ENCODE measurements around the gene VPS37D.
"Not testable (repeated sequence)": the region's sequence is repeated elsewhere in the genome, so short reads cannot be mapped to it uniquely, and the experiment has no call there.

Gene VPS37D

DNA sequence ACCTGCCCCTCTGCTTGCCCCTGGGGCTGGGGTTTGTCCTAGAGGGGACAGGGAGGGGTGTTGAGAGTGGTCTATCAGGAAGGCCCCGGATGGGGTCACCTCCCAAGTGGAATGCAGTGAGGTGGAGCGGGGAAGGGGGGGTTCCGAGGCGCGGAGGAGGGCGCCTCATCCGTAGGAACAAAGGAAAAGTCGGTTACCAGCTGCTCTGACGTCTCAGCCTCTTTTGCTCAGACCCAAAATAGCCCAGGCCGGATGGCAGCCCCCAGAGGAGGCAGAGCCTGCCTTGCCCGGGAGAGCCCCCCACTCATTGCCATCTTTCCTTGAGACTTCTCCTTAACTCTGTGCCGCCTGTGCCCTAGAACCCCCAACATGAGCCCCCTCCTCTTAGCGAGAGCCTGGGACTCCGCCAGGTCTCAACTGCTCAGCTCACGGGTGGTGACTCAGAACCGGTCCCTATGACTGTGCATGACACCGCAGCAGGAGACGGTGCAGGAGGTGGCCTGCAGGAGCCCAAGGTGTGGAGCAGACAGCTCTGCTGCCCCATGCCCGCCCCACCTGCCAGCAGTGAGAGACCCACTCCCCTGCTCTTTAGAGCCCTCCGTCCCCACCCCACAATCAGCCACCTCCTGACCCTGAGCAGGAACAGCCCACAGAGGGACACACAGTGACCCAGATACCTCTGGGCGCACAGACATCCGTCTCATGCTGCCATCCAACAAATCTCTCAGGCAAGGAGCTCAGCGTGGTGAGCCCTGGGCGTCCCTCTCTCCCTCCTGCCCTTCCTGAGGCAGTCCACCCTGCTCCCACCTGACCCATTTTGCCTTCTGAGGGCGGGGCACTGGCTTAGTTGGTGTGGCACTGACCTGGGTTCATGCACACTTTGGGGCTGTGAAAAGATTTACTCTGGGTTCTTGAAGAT lies 38.8 kb downstream of the VPS37D start:
- DNase-seq: no peak

DNA sequence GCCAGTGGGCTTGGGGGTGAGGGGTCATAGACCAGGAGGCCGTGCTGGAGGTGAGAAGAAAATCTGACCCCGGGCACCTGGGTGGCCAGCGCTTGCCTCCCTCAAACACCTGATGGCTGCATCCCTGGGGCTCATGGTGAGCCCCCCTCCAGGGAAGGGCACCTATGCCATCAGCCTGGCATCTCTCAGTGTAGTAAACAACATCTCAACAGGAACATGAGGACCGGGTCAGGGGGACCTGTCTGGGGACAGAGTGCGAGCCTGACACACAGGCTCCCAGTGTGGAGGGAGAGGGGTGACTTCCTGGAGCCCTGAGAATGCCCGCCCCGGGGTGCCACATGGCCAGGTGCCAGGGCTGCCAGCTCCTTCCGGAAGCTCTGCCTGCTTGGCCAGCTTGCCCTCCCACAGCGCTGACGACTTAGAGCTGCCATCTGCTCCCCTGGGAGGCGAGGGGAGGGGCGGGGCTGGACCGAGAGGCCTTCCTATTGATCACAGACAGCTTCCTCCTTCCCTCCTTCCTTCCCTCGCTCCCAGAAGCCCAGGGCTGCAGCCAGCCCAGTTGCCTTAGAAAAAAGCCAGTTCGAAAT lies 39.5 kb downstream of the VPS37D start:
- no peak for DNase-seq

DNA sequence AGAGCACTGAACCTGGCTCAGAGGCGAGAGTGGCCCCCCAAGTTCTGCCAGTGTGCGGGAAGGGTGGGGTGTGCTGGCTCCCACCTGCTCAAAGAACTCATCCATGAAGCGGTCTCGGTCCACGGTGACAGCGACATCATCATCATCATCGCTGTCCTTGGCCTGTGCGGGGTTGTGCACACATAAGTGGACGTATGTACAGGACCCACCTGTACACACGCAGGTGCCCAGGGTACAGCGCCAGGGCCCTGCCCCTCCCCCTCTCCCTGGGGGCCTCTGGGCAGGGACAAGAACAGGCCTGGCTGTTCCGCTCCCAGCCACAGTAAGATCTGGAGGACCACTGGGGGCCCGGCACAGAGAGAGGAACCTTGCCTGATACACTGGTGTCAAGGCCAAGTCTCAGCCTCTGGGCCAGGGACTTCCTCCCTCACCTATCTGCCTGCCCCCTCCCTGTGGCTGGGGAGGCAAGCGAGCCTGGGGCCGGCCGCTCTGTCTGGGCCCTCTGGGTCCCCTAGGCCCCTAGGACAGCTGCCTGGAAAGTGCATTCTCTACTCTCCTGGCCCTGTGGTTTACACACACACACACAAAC lies 41.4 kb downstream of the VPS37D start:
- DNase-seq: no peak

DNA sequence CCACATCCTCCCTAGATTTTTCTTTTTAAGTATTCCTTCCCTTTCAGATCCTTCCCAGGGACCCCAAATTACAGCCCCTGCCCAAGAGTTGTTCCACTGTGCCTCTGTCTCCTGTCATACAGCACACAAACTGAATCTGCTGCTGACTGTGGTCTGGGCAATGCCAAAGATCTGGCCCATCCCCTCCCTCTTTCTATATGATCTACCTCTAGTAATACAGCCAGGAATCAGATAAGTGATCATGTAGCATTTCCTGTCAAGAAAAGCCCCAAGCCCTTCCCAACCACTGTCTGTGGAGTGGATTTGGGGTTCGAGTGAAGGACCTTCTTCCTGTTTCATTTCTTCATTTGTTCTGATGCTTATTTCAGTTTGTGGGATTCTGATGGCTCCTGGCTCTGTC lies 45.1 kb downstream of the VPS37D start:
- no peak for DNase-seq

DNA sequence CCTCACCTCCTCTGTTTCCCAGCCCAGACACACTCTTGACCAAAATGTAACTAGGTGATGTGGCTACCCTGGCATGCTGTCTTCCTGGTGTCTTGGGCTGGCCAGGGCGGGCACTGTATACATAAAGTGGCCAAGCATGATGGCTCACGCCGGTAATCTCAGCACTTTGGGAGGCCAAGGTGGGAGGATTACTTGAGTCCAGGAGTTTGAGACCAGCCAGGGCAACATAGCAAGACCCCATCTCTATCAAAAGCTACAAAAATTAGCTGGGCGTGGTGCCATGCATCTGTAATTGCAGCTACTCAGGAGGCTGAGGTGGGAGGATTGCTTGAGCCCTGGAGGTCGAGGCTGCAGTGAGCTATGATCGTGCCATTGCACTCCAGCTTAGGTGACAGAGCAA lies 45.7 kb downstream of the VPS37D start:
- not testable (repeated sequence) for DNase-seq

DNA sequence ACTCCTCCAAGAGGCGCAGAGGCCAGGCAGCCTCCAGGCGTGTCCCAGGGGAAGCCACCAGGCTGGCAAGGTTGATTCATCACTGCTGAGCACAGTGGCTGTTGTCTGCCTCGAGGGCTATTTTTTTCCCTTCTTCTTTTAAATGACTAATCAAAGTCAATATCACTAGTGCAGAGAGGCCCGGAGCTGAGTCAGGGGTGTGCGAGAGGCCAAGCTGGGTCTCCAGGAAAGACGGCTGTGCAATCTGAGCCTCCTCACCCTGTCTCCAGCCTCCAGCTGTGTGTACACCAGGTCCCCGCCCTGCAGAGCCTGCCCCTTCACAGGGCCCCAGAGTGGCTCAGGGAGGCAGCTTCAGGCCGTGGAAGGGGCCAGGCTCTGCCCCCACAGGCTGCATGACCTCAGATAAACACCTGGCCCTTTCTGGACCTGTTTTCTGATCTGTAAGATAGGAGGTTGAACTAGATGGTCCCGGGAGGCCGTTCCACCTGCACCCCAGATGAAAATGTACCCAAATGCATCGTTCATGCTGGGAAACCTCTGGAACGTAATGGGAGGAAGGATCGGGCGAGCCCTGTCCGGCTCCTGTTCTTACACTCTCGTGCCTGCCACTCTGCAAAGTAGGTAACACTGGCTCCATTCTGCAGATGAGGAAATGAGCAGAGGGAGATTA lies 48.2 kb downstream of the VPS37D start:
- DNase-seq: peak; percentile 41

DNA sequence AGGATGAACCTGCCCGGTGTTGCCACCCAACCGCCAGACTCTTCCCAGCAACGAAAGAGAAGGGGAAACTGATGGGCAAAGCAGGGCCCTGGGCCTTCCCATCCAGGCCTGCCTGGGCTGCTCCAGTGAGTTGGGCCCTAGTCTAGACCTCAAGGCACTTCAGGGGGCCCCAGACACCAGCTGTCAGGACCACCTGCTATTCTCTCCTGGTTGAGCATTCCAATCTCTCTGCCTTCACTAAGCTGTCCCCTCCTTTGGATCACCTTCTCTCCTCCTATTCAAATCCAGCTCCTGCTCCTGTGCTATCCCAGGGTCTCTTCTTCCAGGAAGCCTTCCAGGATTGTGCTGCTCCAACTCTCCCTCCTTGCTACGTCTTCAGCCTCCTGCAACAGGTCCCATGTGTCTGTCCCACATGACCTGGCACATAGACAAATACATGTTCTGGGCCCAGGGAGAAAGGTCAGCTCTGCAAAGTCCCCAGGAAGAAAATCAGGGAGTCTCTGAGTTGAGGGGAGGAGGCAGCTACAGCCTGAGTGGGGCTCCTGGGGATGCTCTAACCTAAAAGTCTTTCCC lies 48.8 kb downstream of the VPS37D start:
- DNase-seq: no peak

DNA sequence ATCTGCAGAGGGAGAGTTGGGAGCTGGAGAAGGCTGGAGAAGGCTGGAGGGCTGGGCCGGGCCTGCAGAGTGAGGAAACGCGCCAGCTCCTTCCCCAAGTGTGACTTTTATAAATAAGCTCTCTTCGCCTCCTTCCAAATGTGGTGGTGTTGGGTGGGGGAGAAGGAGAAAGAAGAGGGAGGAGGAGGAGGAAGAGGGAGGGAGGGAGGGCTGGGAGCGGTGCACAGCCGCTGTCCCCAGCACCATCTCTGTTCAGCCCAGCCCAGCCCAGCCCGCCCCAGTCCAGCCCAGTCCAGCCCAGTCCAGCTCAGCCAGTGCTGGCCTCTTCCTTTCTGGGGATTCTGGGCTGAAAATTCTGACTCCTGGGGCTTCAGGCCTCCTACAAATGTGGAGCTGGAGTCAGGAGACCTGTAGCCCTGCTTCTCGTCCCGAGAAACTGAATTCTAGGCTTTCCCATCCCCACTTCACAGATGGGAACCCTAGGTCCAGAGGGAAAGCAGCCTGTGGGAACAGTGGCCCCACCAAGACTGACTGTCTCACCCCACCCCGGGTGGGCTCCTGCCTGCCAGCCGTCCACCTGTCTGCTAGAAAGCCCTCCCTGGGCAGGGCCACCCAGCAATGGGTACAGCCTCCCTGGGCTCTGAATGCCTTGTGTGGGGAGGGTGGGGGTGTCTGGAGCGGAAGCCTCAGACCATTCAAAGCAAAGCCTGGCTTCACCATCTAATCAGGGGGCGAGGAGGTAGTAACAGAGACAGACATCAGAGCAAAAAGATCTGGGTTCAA lies 49.6 kb downstream of the VPS37D start:
- DNase-seq: no peak

DNA sequence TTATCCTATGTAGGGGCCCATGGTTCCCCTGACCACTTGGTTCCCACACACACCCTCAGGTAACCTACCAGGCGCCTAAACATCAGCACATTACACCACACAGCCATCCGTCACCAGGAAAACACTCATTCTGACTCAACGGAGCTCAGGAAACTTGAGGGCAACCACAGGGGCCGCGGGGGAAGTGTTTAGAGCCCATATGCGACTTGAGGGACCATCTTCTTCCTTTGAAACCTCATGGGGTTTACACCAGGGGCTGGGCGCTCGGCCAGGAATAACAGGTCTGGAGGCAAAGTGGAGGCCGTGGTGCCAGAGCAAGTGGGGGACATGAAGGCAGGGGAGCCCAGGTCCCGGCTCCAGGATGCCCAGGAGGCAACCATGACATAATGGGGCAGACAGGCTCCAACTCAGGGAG lies 50.4 kb downstream of the VPS37D start:
- no peak for DNase-seq

DNA sequence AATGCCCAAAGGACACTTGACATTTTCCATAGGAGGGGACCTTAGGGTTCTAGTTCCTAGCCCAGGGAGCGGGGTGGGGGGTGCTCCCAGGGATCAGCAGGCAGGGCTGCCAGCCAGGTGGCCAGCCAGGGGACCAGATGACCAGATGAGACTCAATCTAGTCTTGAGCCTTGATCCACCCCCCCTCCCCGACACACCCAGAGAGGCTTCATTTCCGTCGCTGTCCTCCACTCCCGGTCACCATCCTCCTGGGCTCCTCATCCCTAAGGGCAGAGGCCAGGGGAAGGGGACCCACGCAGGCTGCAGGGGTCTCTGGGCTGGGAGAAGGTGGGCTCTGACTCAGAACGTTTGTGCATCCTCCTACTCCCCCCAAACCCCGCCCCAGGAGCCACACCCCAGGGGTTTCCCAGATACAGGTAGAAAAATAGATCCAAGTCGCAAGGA lies 50.8 kb downstream of the VPS37D start:
- DNase-seq: no peak

DNA sequence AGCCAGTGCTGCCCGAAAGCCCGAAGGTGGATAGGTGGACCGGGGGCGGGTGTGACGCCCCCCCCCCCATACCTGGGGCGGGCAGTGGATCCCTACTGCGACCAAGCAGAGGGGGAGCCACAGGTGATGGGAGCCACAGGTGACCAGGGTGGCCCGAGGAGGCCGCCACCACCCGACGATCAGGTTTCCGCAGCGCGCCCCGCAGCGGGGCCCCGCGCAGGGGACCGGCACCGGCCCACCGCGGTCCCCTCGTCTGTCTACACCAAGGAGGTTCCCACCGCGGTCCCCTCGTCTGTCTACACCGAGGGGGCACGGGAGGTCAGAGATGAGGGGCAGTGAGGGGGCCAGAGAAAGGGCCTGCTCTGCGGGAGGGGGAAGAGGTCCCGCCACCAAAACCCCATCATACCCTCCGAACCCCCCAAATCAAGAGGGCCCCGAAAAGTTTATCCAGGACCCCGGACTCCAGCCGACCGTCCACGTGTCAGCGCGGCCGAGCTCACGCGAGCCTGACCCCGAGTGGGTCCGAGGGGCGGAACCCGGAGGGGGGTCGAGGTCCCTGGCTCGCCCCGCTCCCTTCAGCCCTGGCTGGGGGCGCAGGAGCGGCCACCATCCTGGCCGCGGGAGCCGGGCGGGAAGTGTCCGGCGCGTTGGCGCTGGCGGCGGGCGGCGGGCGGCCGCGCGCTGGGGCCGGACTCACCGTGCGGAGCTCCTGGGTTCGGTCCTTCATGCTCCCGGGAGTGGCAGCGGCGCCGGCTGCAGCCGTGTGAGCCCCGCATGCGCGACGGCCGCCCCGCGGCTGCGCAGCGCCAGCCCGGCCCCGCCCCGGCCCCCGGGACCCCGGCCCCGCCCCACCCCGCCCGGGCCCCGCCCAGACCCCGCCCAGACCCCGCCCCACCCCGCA lies 51.5 kb downstream of the VPS37D start, which contains the start of gene STX1A:
TSS of gene STX1A (minus strand) at position 765 of the 901 bp plus-strand sequence. CDS start at position 727, 38 bp downstream.
- DNase-seq: no peak

DNA sequence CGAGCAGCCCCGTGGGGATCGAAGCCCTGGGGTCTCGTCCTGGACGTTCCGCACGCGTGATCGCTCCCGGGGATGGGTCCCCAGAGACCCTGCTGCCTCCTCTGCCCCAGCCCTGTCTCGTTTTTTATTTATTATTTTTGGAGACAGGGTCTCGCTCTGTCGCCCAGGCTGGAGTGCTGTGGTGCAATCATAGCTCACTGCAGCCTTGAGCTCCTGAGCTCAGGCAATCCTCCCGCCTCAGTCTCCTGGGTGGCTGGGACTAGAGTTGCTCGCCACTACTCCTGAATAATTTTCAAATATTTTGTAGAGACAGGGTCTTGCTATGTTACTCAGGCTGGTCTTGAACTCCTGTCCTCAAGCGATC lies 52.2 kb downstream of the VPS37D start:
- no peak for DNase-seq

DNA sequence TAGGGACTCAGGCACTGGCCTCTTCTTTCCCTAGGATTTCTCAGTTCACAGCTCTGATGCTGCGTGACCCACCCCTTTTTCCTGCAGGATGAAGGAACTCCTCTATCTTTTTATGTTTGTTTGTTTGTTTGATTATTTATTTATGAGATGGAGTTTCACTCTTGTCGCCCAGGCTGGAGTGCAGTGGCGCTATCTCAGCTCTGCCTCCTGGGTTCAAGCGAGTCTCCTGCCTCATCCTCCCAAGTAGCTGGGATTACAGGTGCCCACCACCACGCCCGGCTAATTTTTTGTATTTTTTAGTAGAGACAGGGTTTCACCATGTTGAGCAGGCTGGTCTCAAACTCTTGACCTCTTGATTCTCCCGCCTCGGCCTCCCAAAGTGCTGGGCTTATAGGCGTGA lies 52.8 kb downstream of the VPS37D start:
- not testable (repeated sequence) for DNase-seq

DNA sequence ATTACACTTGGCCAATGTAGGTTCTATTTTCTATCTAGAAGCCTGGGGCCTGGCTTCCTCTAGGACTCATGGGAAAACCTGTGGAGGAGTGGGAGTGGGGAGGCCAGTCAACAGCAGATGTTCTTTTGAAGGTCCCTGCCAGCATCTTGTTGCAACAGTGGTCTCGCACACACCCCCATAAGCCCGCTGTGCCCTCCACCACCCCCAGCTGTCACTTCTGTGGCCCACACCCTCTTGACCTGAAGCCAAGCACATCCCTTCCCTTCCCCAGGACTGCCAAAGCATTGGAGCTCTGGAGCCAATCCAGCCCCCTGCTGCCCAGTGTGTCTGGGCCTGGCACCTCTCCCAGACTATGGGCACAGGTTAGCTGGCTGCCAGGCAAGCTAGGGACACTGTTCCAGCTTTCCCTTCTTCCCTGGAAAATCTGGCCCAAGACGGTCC lies 53.8 kb downstream of the VPS37D start:
- no peak for DNase-seq
